H9 (cell line): ENCODE data around the gene MRRF. TPM values are rescaled to one million over a fixed set of nuclear protein-coding genes. Genes with fewer than 3 reads are reported as not detected.

Experiments
- DNase-seq: peaks from one replicate; pipeline ENCODE4 v3.0.0-alpha.2; 2017
- H2AFZ ChIP-seq: one replicate; pipeline ENCODE4 v1.6.1; 2013; ENCODE audit warnings: mild to moderate bottlenecking, low read length, control low read depth, moderate library complexity
- H2AK5ac ChIP-seq: 2 replicates; pipeline ENCODE4 v1.6.1; 2013; ENCODE audit warnings: low read length, control low read depth, mixed read lengths; ENCODE audit not compliant: insufficient read length
- H2BK120ac ChIP-seq: one replicate; pipeline ENCODE4 v1.6.1; 2013; ENCODE audit warnings: low read depth, mild to moderate bottlenecking, low read length, control low read depth, inconsistent platforms; ENCODE audit not compliant: poor library complexity, severe bottlenecking
- H2BK12ac ChIP-seq: 2 replicates; pipeline ENCODE4 v1.6.1; 2013; ENCODE audit warnings: low read length, control low read depth, mixed read lengths, low read depth; ENCODE audit not compliant: insufficient read length
- H2BK15ac ChIP-seq: 2 replicates; pipeline ENCODE4 v1.6.1; 2013; ENCODE audit warnings: low read depth, low read length, control low read depth
- H2BK20ac ChIP-seq: one replicate; pipeline ENCODE4 v1.6.1; 2013; ENCODE audit warnings: low read depth, mild to moderate bottlenecking, low read length, control low read depth, inconsistent platforms; ENCODE audit not compliant: poor library complexity, severe bottlenecking
- H2BK5ac ChIP-seq: 2 replicates; pipeline ENCODE4 v1.6.1; 2013; ENCODE audit warnings: low read length, control low read depth, mixed read lengths; ENCODE audit not compliant: insufficient read length
- H3K14ac ChIP-seq: 2 replicates; pipeline ENCODE4 v1.6.1; 2013; ENCODE audit warnings: low read length, control low read depth; ENCODE audit not compliant: insufficient read depth
- H3K18ac ChIP-seq: 2 replicates; pipeline ENCODE4 v1.6.1; 2013; ENCODE audit warnings: low read depth, mild to moderate bottlenecking, mixed read lengths, low read length, control low read depth; ENCODE audit not compliant: insufficient read length
- H3K23ac ChIP-seq: 2 replicates; pipeline ENCODE4 v1.6.1; 2013; ENCODE audit warnings: low read length, control low read depth, mixed read lengths, low read depth; ENCODE audit not compliant: insufficient read length
- H3K23me2 ChIP-seq: 2 replicates; pipeline ENCODE4 v1.6.1; 2013; ENCODE audit warnings: low read depth, mild to moderate bottlenecking, mixed read lengths, low read length, control low read depth; ENCODE audit not compliant: insufficient read length, poor library complexity, severe bottlenecking
- H3K27ac ChIP-seq: 2 replicates; pipeline ENCODE4 v1.5.1; 2013; ENCODE audit warnings: low read length, control low read depth, mixed read lengths, low read depth; ENCODE audit not compliant: insufficient read length
- H3K27me3 ChIP-seq: 2 replicates; pipeline ENCODE4 v1.6.1; 2013; ENCODE audit warnings: low read length, control low read depth, inconsistent platforms; ENCODE audit not compliant: insufficient read depth
- H3K4ac ChIP-seq: 2 replicates; pipeline ENCODE4 v1.6.1; 2013; ENCODE audit warnings: low read depth, mild to moderate bottlenecking, control low read depth, inconsistent platforms, low read length, moderate library complexity
- H3K4me1 ChIP-seq: 2 replicates; pipeline ENCODE4 v1.6.1; 2013; ENCODE audit warnings: low read length, control low read depth, inconsistent platforms; ENCODE audit not compliant: insufficient read depth
- H3K4me2 ChIP-seq: 2 replicates; pipeline ENCODE4 v1.6.1; 2013; ENCODE audit warnings: low read length, control low read depth, mixed read lengths; ENCODE audit not compliant: insufficient read length, insufficient read depth
- H3K56ac ChIP-seq: 2 replicates; pipeline ENCODE4 v1.6.1; 2013; ENCODE audit warnings: low read depth, mild to moderate bottlenecking, mixed read lengths, low read length, control low read depth; ENCODE audit not compliant: insufficient read length
- H3K79me1 ChIP-seq: 2 replicates; pipeline ENCODE4 v1.6.1; 2013; ENCODE audit warnings: low read depth, mild to moderate bottlenecking, moderate library complexity, low read length, control low read depth, inconsistent platforms; ENCODE audit not compliant: insufficient read depth, poor library complexity, severe bottlenecking
- H3K79me2 ChIP-seq: 2 replicates; pipeline ENCODE4 v1.6.1; 2013; ENCODE audit warnings: low read length, control low read depth, inconsistent platforms; ENCODE audit not compliant: insufficient read depth
- H3K9ac ChIP-seq: 2 replicates; pipeline ENCODE4 v1.6.1; 2013; ENCODE audit warnings: low read length, control low read depth, mixed read lengths; ENCODE audit not compliant: insufficient read length; ENCODE audit errors: extremely low read depth
- H3K9me3 ChIP-seq: one replicate; pipeline ENCODE4 v1.6.1; 2013; ENCODE audit warnings: low read depth, low read length, inconsistent platforms; ENCODE audit not compliant: control insufficient read depth
- H3T11ph ChIP-seq: one replicate; pipeline ENCODE4 v1.6.1; 2013; ENCODE audit warnings: mild to moderate bottlenecking, low read length, control low read depth, inconsistent platforms
- H4K20me1 ChIP-seq: one replicate; pipeline ENCODE4 v1.6.1; 2013; ENCODE audit not compliant: control insufficient read depth, insufficient read length, insufficient read depth
- H4K5ac ChIP-seq: 2 replicates; pipeline ENCODE4 v1.6.1; 2013; ENCODE audit warnings: low read depth, mild to moderate bottlenecking, mixed read lengths, low read length, control low read depth; ENCODE audit not compliant: insufficient read length
- H4K8ac ChIP-seq: replicated peaks from 2 replicates; pipeline ENCODE4 v1.6.1; 2013; ENCODE audit warnings: low read length, control low read depth, mixed read lengths, low read depth; ENCODE audit not compliant: insufficient read length
- H4K91ac ChIP-seq: 2 replicates; pipeline ENCODE4 v1.6.1; 2013; ENCODE audit warnings: low read depth, mild to moderate bottlenecking, moderate library complexity, mixed read lengths, low read length, control low read depth; ENCODE audit not compliant: insufficient read length
- H3K27ac Mint-ChIP-seq, 3 experiments: 2 replicates in 2 of 3; 3 replicates in 1 of 3; pipeline ENCODE4 v1.8.0; 2020 to 2021; ENCODE audit warnings: mixed read lengths in 3 of 3, mild to moderate bottlenecking in 1 of 3, moderate library complexity in 1 of 3
- H3K27me3 Mint-ChIP-seq: 2 replicates; pipeline ENCODE4 v1.8.0; 2021; ENCODE audit warnings: low read depth, mild to moderate bottlenecking, moderate library complexity, mixed read lengths
- H3K36me3 Mint-ChIP-seq, 3 experiments: 2 replicates in 2 of 3; 3 replicates in 1 of 3; pipeline ENCODE4 v1.8.0; 2020 to 2021; ENCODE audit warnings: low read depth in 3 of 3, mixed read lengths in 3 of 3; ENCODE audit not compliant: insufficient read depth in 1 of 3
- H3K4me1 Mint-ChIP-seq, 2 experiments: 2 replicates each; pipeline ENCODE4 v1.8.0; 2020; ENCODE audit warnings: mixed read lengths in 2 of 2
- H3K4me3 Mint-ChIP-seq, 2 experiments: 2 replicates in 1 of 2; 3 replicates in 1 of 2; pipeline ENCODE4 v1.8.0; 2020 to 2021; ENCODE audit warnings: mild to moderate bottlenecking in 2 of 2, mixed read lengths in 2 of 2, moderate library complexity in 1 of 2
- H3K9me3 Mint-ChIP-seq, 2 experiments: 2 replicates in 1 of 2; 3 replicates in 1 of 2; pipeline ENCODE4 v1.8.0; 2020; ENCODE audit warnings: mild to moderate bottlenecking in 2 of 2, mixed read lengths in 2 of 2, moderate library complexity in 1 of 2
- CTCF ChIP-seq: fragments of 200-600 bp; sonication (generic); conservative IDR thresholded peaks from 3 replicates; pipeline ENCODE4 v1.8.0; 2021; ENCODE audit warnings: antibody characterized with exemption, mild to moderate bottlenecking
- WGBS: extraction: QIAGEN DNeasy Blood & Tissue Kit; methylation state at CpG from one replicate; pipeline ENCODE4 v1.1.7; 2013; ENCODE audit warnings: missing lambda C conversion rate, low lambda C conversion rate, mixed read lengths; ENCODE audit not compliant: insufficient read length; ENCODE audit errors: extremely low coverage; 5-methylcytosine and 5-hydroxymethylcytosine counted together
- total RNA-seq: library from RNA; stranded (reverse); gene quantifications from 2 replicates; pipeline ENCODE4 v1.2.1, GENCODE V29; 2021

The MRRF gene
- total RNA-seq, 1 experiment from 2014 or later, result 33.7 TPM

- no CpG with 5 or more reads among the region's 39 CpGs for whole genome bisulfite sequencing
- Histone ChIP-seq H3K14ac (no peak within 1 kb of the TSS; the same call in 1 of the 2 replicates), H2AK5ac (no peak within 1 kb of the TSS), H4K8ac (no peak within 1 kb of the TSS), H3K23me2 (peaks cover 5% of the 10 kb centered on the region), H4K91ac (no peak within 1 kb of the TSS), H3K4ac (no peak within 1 kb of the TSS), H3K4me1 (peaks cover 5% of the 10 kb centered on the region; the same call in 1 of the 2 replicates), H3K27ac (no peak within 1 kb of the TSS), H3K56ac (no peak within 1 kb of the TSS), H3K23ac (no peak within 1 kb of the TSS), H2BK20ac (no peak within 1 kb of the TSS), H2BK5ac (no peak within 1 kb of the TSS), H3K79me2 (no peaks in the 10 kb centered on the region), H2BK15ac (no peak within 1 kb of the TSS), H3K9me3 (no peaks in the 10 kb centered on the region), H3T11ph (no peak within 1 kb of the TSS), H4K5ac (no peak within 1 kb of the TSS), H2BK12ac (no peak within 1 kb of the TSS), H2AFZ (no peak within 1 kb of the TSS), H3K4me2 (peak within 1 kb of the TSS; percentile 84), H3K27me3 (peaks cover 18% of the 10 kb centered on the region; the same call in 1 of the 2 replicates), H4K20me1 (no peaks in the 10 kb centered on the region), H3K9ac (no peak within 1 kb of the TSS), H3K79me1 (no peaks in the 10 kb centered on the region), H3K18ac (no peak within 1 kb of the TSS), H2BK120ac (no peak within 1 kb of the TSS)
- TF ChIP-seq CTCF, result no peak
- Mint-ChIP-seq H3K27ac (no peak within 1 kb of the TSS), H3K27me3 (peaks cover 58% of the 10 kb centered on the region), H3K36me3 (no peaks in the 10 kb centered on the region), H3K4me3 (peak within 1 kb of the TSS; percentile 62 to 80), H3K4me1 (peaks cover 28 to 49% of the 10 kb centered on the region in 2 experiments), H3K9me3 (no peaks in the 10 kb centered on the region)
- peak; percentile 77 for DNase-seq
Measured at GRCh38 chr9:122370869-122371755, 106.4 kb downstream of the MRRF start, which contains the start of gene PTGS1. Gene PTGS1, plus strand, starts transcription at chr9:122371024. Its CDS starts 61 bp downstream, at chr9:122371085.
